Cardiac muscle cell (in vitro differentiated cells and primary cell): ENCODE results near the gene UQCRC2. TPM values are rescaled to one million over a fixed set of nuclear protein-coding genes. Genes with fewer than 3 reads are reported as not detected.

Source experiments
- DNase-seq, 2 donors: peaks; one replicate each; pipeline versions ENCODE4 v3.0.0 to v3.0.0-alpha.2; 2010 to 2017; ENCODE audit warnings: low read depth in 1 of 2, low spot score in 1 of 2
- H3K27ac ChIP-seq: fragments of 200-600 bp; sonication (generic); 2 replicates; pipeline ENCODE4 v1.5.1; 2016
- H3K27me3 ChIP-seq: fragments of 200-600 bp; sonication (generic); 2 replicates; pipeline ENCODE4 v1.6.0; 2016; ENCODE audit warnings: control low read depth
- H3K36me3 ChIP-seq: fragments of 200-600 bp; sonication (generic); 2 replicates; pipeline ENCODE4 v1.5.1; 2016; ENCODE audit warnings: control low read depth
- H3K4me1 ChIP-seq: fragments of 200-600 bp; sonication (generic); 2 replicates; pipeline ENCODE4 v1.8.1; 2017; ENCODE audit warnings: low read depth, mild to moderate bottlenecking, mixed run types
- H3K4me3 ChIP-seq: fragments of 200-600 bp; sonication (generic); 2 replicates; pipeline ENCODE4 v1.5.1; 2016; ENCODE audit warnings: mild to moderate bottlenecking
- H3K9me3 ChIP-seq: fragments of 200-600 bp; sonication (generic); 2 replicates; pipeline ENCODE4 v1.5.1; 2017; ENCODE audit warnings: low read depth, mild to moderate bottlenecking, control low read depth
- polyA plus RNA-seq: library from polyadenylated mRNA; unstranded; fragments of >200 nt; fragmentation: Nextera tagmentation; extraction: Ambion mirVana; gene quantifications from 2 replicates; pipeline ENCODE4 v1.2.1, GENCODE V29; 2016
- total RNA-seq: library from RNA; depleted of rRNA; stranded (reverse); fragments of >200 nt; gene quantifications from 2 replicates; pipeline ENCODE4 v1.2.3, GENCODE V29; 2016
- TF ChIP-seq, protein P1 (sequence below): IDR thresholded peaks from 2 replicates; pipeline ENCODE4 v1.5.1; 2012; ENCODE audit warnings: low read depth, mild to moderate bottlenecking, low read length

The UQCRC2 gene
- total and polyA plus RNA-seq, 2 experiments from 2014 or later: 248 to 338 TPM

GRCh38 chr16:21964353-21964752, 11.2 kb downstream of the UQCRC2 start:
- no peak for DNase-seq
- no peaks in the 10 kb centered on the region for H3K27me3 ChIP-seq
- H3K36me3 ChIP-seq: peaks cover 94% of the 10 kb centered on the region
- TF ChIP-seq, protein P1, sequence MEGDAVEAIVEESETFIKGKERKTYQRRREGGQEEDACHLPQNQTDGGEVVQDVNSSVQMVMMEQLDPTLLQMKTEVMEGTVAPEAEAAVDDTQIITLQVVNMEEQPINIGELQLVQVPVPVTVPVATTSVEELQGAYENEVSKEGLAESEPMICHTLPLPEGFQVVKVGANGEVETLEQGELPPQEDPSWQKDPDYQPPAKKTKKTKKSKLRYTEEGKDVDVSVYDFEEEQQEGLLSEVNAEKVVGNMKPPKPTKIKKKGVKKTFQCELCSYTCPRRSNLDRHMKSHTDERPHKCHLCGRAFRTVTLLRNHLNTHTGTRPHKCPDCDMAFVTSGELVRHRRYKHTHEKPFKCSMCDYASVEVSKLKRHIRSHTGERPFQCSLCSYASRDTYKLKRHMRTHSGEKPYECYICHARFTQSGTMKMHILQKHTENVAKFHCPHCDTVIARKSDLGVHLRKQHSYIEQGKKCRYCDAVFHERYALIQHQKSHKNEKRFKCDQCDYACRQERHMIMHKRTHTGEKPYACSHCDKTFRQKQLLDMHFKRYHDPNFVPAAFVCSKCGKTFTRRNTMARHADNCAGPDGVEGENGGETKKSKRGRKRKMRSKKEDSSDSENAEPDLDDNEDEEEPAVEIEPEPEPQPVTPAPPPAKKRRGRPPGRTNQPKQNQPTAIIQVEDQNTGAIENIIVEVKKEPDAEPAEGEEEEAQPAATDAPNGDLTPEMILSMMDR: no peak
- no peaks in the 10 kb centered on the region for H3K4me1 ChIP-seq
- H3K27ac ChIP-seq: no peak overlapping the region
- no peaks in the 10 kb centered on the region for H3K9me3 ChIP-seq
- H3K4me3 ChIP-seq: no peak overlapping the region

- Histone ChIP-seq H3K4me1 (no peaks in the 10 kb centered on the region), H3K36me3 (peaks cover 98% of the 10 kb centered on the region), H3K27ac (no peak overlapping the region), H3K27me3 (no peaks in the 10 kb centered on the region), H3K9me3 (no peaks in the 10 kb centered on the region), H3K4me3 (no peak overlapping the region)
- TF ChIP-seq, protein P1: no peak
- no peak for DNase-seq
These were observed 18.7 kb downstream of the UQCRC2 start for GRCh38 chr16:21971856-21972255.

- Histone ChIP-seq H3K4me1 (no peaks in the 10 kb centered on the region), H3K4me3 (no peak overlapping the region)
These were observed 20.8 kb downstream of the UQCRC2 start for GRCh38 chr16:21973945-21974344.

GRCh38 chr16:21980032-21980431, 26.9 kb downstream of the UQCRC2 start:
- TF ChIP-seq, protein P1: no peak
- Histone ChIP-seq H3K27me3 (no peaks in the 10 kb centered on the region), H3K36me3 (peaks cover 90% of the 10 kb centered on the region), H3K9me3 (no peaks in the 10 kb centered on the region), H3K4me3 (no peak overlapping the region), H3K27ac (no peak overlapping the region), H3K4me1 (no peaks in the 10 kb centered on the region)
- no peak for DNase-seq

More at GRCh38 chr16:21973945-21974344, 20.8 kb downstream of the UQCRC2 start:
- no peak for DNase-seq
- no peaks in the 10 kb centered on the region for H3K9me3 ChIP-seq
- H3K27ac ChIP-seq: no peak overlapping the region
- TF ChIP-seq, protein P1: no peak
- no peaks in the 10 kb centered on the region for H3K27me3 ChIP-seq
- H3K36me3 ChIP-seq: peaks cover 99% of the 10 kb centered on the region

DNA sequence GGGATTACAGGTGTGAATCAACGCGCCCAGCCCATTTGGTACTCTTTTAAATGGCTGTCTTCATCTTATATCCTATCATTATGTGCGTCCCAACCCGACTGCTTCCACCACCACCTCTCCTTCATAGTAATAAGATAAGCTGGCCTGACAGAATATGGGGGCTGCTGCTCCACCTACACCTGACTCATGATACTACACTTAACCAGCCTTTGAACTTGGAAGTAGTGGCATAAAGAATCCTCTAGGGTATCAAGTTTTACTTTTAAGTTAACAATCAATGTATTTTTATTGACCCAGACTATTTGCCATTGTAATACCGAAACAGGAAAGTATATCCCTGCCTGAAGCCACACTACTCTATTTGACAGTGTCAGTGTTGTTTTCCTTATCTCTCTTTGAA, 28.9 kb downstream of the UQCRC2 start:
- no peaks in the 10 kb centered on the region for H3K4me1 ChIP-seq
- DNase-seq: no peak
- H3K27me3 ChIP-seq: no peaks in the 10 kb centered on the region
- no peak overlapping the region for H3K4me3 ChIP-seq
- H3K9me3 ChIP-seq: no peaks in the 10 kb centered on the region
- peaks cover 70% of the 10 kb centered on the region for H3K36me3 ChIP-seq
- TF ChIP-seq, protein P1: no peak
- H3K27ac ChIP-seq: no peak overlapping the region

DNA sequence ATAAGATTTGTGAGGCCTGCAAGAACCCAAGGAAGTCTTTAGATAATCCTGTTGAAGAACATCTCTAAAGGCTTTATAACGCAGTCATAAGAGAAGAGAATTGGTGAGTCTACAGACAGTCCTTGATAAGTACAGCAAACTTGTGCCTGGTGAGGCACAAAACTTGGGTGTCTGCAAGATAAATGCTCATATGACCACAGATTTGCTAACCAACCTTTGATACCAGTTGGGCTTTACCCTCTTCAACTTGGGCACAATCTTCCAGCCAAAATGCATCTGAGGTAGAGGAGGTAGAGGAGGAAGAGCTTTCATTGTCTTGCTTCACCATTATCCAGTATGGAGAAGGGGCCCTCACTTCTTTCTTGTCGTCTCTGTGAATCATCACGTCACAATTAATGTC, 30.9 kb downstream of the UQCRC2 start:
- Histone ChIP-seq H3K27ac (no peak overlapping the region), H3K27me3 (no peaks in the 10 kb centered on the region), H3K9me3 (no peaks in the 10 kb centered on the region), H3K4me1 (no peaks in the 10 kb centered on the region), H3K36me3 (peaks cover 51% of the 10 kb centered on the region), H3K4me3 (no peak overlapping the region)
- TF ChIP-seq, protein P1: no peak
- no peak for DNase-seq
